Activated T-cell treated with anti-CD3 and anti-CD28 coated beads for 48 hours (primary cell): ENCODE results near the gene CUL1.

Source experiments
- DNase-seq: peaks from one replicate; pipeline ENCODE4 v3.0.0-alpha.2; 2020; ENCODE audit warnings: low read depth

CUL1 gene

GRCh38 chr7:148761499-148762278 is 63.0 kb downstream of the CUL1 start:
- no peak for DNase-seq

- DNase-seq = no peak
Observed at GRCh38 chr7:148763622-148764021, 64.9 kb downstream of the CUL1 start.

GRCh38 chr7:148770004-148770403 is 71.3 kb downstream of the CUL1 start:
- DNase-seq = no peak

GRCh38 chr7:148772297-148773089 is 73.8 kb downstream of the CUL1 start:
- DNase-seq = peak; percentile 17

- DNase-seq = peak; percentile 8
Observed at GRCh38 chr7:148773334-148773733, 74.6 kb downstream of the CUL1 start.

- no peak for DNase-seq
Observed at GRCh38 chr7:148774471-148774870, 75.8 kb downstream of the CUL1 start.

- DNase-seq = no peak
Observed at GRCh38 chr7:148782757-148783456, 84.2 kb downstream of the CUL1 start.

GRCh38 chr7:148783801-148784527 is 85.3 kb downstream of the CUL1 start:
- no peak for DNase-seq

GRCh38 chr7:148787571-148788295 is 89.0 kb downstream of the CUL1 start:
- DNase-seq = no peak

GRCh38 chr7:148789220-148789619 is 90.5 kb downstream of the CUL1 start:
- no peak for DNase-seq

- DNase-seq = no peak
Observed at GRCh38 chr7:148790131-148790726, 91.5 kb downstream of the CUL1 start.

- no peak for DNase-seq
Observed at GRCh38 chr7:148790850-148791249, 92.1 kb downstream of the CUL1 start.

- no peak for DNase-seq
Observed at GRCh38 chr7:148791546-148791945, 92.8 kb downstream of the CUL1 start.

GRCh38 chr7:148793590-148793989 is 94.9 kb downstream of the CUL1 start:
- DNase-seq = no peak

- no peak for DNase-seq
Observed at GRCh38 chr7:148794476-148794875, 95.8 kb downstream of the CUL1 start.

- DNase-seq = no peak
Observed at GRCh38 chr7:148796841-148797240, 98.1 kb downstream of the CUL1 start.

- DNase-seq = no peak
Observed at GRCh38 chr7:148799893-148800555, 101.3 kb downstream of the CUL1 start.

- DNase-seq = no peak
Observed at GRCh38 chr7:148800677-148801076, 102.0 kb downstream of the CUL1 start.

GRCh38 chr7:148802101-148802493 is 103.4 kb downstream of the CUL1 start:
- no peak for DNase-seq

- DNase-seq = no peak
Observed at GRCh38 chr7:148803094-148803493, 104.4 kb downstream of the CUL1 start.
